NCI-H748 treated with DMSO at 0.1 percent for 48 hours (cell line): ENCODE measurements around the gene CEP164.
"Not testable (repeated sequence)": the region's sequence is repeated elsewhere in the genome, so short reads cannot be mapped to it uniquely, and the experiment has no call there.

Experiments used
- DNase-seq: peaks from one replicate; lab custom pipeline; 2025; lab: John Stamatoyannopoulos, UW

CEP164 gene

GRCh38 chr11:117442049-117442868 lies 114.6 kb downstream of the CEP164 start:
- no peak for DNase-seq

GRCh38 chr11:117442869-117443239 lies 115.2 kb downstream of the CEP164 start:
- no peak for DNase-seq

- no peak for DNase-seq
Observed at GRCh38 chr11:117443266-117444186, 115.9 kb downstream of the CEP164 start.

- no peak for DNase-seq
Observed at GRCh38 chr11:117444256-117444655, 116.6 kb downstream of the CEP164 start.

- no peak for DNase-seq
Observed at GRCh38 chr11:117444711-117445658, 117.3 kb downstream of the CEP164 start.

- DNase-seq: no peak
Observed at GRCh38 chr11:117449111-117449693, 121.5 kb downstream of the CEP164 start.

GRCh38 chr11:117453886-117454563 lies 126.4 kb downstream of the CEP164 start:
- no peak for DNase-seq

- DNase-seq: no peak
Observed at GRCh38 chr11:117454564-117454917, 126.9 kb downstream of the CEP164 start.

GRCh38 chr11:117456027-117456720 lies 128.5 kb downstream of the CEP164 start:
- DNase-seq: no peak

GRCh38 chr11:117456721-117457029 lies 129.0 kb downstream of the CEP164 start:
- not testable (repeated sequence) for DNase-seq

- peak; percentile 1 for DNase-seq
Observed at GRCh38 chr11:117457031-117457785, 129.6 kb downstream of the CEP164 start.

- no peak for DNase-seq
Observed at GRCh38 chr11:117457835-117458234, 130.2 kb downstream of the CEP164 start.

- no peak for DNase-seq
Observed at GRCh38 chr11:117458275-117459122, 130.8 kb downstream of the CEP164 start.

- no peak for DNase-seq
Observed at GRCh38 chr11:117459123-117459978, 131.7 kb downstream of the CEP164 start.

- no peak for DNase-seq
Observed at GRCh38 chr11:117459979-117460300, 132.3 kb downstream of the CEP164 start.

GRCh38 chr11:117461396-117462182 lies 133.9 kb downstream of the CEP164 start:
- no peak for DNase-seq

- DNase-seq: no peak
Observed at GRCh38 chr11:117462183-117462863, 134.7 kb downstream of the CEP164 start.
